NK-92 (cell line): Measurements from ENCODE around the gene DYNLRB1.

Experiments
- DNase-seq: peaks from one replicate; lab custom pipeline; 2025; ENCODE audit not compliant: unreplicated experiment; lab: John Stamatoyannopoulos, UW

The DYNLRB1 gene

DNA sequence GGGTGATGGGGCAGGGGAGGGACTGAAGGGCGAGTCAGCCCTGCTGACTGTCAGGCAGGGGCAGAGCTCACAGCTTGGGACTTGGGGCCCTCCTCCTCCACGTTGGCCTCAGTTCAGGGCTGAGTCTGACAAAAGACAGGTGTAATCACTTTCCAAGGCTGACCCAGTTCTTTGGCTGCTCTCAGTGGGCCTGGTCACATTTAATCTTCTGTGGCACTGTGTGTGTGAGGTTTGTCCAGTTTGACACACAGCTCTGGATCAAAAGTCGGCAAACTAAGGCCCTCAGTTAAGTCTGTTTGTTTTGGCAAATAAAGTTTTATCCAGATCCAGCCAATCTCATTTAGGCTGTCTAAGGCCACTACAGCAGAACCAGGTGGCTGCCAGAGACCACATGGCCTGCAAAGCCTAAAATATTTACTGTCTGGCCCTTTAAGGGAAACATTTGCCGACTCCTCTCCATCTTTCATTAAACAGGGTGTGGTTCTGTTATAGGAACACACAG, 37.2 kb downstream of the DYNLRB1 start:
- no peak for DNase-seq

DNA sequence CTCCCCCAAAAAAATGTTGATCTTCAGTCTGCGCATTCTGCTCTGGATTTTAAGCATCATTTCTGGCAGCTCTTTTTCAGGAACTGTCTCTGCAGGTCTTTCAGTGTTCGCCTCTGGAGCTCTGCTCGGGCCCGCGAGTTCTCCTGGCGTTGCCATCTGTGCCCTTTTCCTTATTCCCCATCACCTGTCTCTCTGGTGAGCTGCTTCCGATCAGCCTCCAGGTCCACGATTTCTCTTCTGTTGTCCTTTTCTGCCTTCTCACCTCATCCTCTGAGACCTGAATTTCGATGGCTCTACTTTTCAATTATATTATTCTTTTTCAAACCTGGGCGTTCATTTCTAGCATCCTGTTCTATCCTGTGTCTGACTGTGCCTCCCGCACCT, 41.7 kb downstream of the DYNLRB1 start:
- no peak for DNase-seq

- DNase-seq: peak; percentile 71
Measured at GRCh38 chr20:34558320-34559218, 42.3 kb downstream of the DYNLRB1 start, which contains the start of gene MAP1LC3A. Gene MAP1LC3A, plus strand, starts transcription at chr20:34558718. Its CDS starts 151 bp downstream, at chr20:34558869.

DNA sequence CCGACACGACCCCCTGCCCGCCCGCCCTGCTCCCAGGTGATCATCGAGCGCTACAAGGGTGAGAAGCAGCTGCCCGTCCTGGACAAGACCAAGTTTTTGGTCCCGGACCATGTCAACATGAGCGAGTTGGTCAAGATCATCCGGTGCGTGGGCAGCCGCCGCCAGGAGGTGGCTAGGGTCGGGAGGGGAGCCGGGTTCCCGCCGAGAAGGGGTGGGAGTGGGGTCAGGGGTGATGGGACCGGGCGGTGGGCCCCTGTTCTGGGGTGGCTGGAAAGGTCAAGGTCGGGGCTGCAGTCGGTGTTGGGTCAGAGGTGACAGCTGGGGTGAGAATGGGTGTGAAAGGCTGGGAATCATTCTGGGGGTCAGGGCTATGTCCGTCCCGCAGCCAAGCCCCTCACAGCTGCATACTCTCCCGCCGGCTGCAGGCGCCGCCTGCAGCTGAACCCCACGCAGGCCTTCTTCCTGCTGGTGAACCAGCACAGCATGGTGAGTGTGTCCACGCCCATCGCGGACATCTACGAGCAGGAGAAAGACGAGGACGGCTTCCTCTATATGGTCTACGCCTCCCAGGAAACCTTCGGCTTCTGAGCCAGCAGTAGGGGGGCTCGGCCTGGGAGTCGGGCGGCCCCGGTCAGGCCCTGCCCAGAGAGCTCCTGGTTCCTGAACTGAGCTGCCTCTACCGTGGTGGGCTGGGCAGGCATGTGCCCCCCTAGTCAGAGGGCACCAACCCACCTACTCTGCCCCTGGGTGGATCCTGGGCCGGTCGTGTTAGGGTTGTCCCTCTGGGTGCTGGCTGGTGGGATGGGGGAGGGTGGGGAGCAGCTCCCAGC, 43.3 kb downstream of the DYNLRB1 start:
- DNase-seq: no peak

GRCh38 chr20:34560141-34560523, 43.9 kb downstream of the DYNLRB1 start:
- no peak for DNase-seq

- no peak for DNase-seq
Measured at GRCh38 chr20:34560614-34561013, 44.4 kb downstream of the DYNLRB1 start.

DNA sequence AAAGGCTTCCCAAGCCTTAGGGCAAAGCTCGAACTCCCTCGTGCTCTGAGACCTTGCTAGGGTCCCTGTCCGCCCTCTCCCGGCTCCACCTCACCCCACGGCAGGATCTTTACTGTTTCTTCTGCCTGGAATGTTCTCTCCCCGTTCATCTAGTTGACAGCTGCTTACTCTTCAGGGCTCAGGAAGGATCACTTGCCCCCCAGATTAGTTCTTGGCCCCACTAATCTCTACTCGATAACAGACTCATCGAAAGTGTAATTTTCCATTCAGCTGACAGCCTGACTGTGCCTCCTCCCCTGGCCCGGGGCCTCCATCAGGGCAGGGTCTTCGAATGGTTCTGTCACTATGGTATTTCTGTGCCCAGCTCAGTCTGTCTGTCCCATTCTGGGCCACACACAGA, 45.4 kb downstream of the DYNLRB1 start:
- no peak for DNase-seq

GRCh38 chr20:34562641-34563040, 46.4 kb downstream of the DYNLRB1 start:
- no peak for DNase-seq

DNA sequence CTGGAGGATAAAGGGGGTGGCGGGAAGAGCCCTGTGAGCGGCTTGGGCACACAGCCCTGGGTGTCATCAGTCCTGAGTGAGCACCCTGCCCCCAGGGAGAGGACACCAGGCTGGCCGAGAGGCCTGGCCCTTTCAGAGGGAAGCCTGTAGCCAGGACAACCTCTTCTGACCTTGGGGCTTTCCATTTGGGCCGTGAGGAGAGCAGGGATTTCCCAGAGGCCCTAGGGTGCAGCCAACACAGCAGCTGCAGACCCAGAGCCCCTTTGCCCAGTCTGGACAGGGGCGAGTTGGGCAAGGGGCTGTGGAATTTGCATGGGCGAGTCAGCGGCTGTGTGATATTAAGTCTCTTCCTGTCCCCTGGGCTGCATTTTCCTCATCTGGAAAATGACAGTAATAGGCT, 48.6 kb downstream of the DYNLRB1 start:
- DNase-seq: no peak

- DNase-seq: no peak
Measured at GRCh38 chr20:34566978-34567891, 51.0 kb downstream of the DYNLRB1 start.

- DNase-seq: no peak
Measured at GRCh38 chr20:34567892-34568865, 52.0 kb downstream of the DYNLRB1 start.

DNA sequence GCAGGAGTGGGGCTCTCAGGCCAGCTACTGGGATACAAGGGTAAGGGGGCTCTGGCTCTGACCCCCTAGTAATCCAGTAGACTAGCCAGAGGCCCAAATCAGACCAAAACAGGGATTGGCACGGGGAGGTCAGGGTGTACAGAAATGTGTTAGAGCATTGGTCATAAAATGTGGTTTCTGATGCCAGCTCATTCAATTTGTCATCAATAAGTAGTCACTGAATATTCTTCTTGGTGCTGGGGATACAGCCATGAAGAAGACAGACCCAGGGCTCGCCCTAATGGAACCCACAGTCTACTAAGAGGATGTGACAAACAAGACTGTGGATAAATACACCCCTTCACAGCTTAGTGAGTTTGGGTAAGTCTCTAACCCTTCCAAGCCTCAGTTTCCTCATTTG, 53.4 kb downstream of the DYNLRB1 start:
- DNase-seq: no peak

- no peak for DNase-seq
Measured at GRCh38 chr20:34570859-34571306, 54.7 kb downstream of the DYNLRB1 start.

DNA sequence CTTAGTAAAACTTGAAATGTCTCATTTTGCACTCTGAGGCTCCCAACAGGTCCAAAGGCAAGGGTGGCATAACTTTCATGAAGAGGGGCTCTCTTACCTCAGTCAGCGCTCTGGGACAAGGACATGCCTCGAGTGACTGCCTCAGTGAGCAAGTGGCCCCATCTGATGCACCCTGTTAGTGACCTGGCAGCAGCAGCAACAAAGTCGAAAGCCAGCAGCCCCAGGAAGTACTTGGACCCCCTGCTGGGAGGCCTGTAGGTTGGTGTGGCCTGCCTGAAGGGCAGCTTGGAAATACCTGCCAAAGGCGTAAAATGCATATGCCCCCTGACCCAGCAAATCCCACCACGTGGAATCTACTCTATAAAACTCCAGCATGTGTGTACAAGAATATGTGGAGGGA, 55.5 kb downstream of the DYNLRB1 start:
- DNase-seq: no peak

DNA sequence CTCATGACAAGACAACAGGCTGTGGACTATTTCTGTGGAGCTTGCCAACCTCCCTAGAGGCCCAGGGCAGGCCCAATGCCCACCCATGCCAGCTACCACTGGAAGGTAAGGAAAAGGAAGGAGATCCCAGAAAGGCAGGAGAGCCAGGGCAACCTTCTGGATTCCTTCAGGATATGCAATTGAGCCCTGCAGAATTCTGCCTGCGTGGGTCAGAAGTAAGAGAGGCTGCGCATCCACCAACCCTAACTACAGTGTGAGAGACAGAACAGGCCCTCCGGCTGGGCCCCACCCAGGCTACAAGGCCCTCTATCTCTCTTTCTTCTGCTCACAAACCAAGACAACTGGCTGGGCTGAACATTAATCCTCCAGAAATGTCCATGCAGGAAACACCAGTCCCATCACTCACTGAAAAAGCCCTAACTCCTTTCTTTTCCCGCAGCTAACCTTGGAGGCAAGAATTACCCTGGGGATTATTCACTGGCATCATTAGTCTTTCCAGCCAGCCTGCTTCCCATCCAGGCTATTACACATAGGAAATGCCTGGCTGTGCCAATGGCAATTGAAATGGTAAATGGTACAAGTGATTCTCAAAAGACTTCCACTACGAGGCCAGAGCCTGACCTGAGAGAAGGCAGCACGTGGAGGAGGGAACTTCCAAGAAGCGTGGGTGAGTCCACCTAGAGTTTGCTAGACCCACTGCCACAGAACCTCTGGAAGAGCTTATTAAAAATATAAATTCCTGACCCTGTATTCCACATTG, 57.5 kb downstream of the DYNLRB1 start:
- no peak for DNase-seq

DNA sequence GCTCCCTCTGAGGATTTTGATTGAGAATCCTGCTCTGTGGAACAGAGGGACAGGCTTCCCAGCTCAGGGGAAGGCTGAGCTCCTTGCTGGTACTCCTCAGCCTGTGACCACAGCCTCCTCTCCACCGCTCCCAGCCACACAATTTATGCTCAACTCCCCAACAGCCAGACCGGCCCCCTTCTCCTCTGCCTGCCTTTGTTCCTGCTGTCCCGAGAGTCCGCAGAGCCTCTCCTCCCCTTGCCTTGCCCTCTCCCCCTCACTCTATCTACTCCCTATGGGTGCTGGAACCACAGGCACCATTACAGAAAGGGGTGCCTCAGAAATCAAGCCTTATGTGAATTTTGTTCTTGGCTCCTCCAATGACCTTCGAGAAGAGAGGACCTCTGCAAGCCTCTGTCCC, 58.2 kb downstream of the DYNLRB1 start:
- no peak for DNase-seq

DNA sequence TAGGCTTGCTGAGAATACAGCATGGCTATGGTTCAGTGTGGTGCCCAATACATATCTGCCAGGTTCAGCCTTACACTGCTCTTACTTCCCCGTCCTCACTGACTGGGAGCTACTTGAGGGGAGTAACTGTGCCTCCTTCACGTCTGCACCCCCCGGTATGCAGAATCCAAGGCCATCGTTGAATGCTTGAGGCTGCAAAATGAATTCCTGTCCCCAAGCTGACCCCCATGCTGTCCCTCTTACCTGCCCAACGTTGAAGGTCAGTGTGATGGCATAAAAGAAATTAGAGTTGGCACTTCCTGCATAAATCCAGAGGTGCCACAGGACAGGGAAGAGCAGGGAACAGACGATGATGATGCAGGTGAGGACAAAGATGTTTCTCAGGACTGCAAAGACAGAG, 58.6 kb downstream of the DYNLRB1 start:
- no peak for DNase-seq

- DNase-seq: no peak
Measured at GRCh38 chr20:34575271-34575670, 59.0 kb downstream of the DYNLRB1 start.

DNA sequence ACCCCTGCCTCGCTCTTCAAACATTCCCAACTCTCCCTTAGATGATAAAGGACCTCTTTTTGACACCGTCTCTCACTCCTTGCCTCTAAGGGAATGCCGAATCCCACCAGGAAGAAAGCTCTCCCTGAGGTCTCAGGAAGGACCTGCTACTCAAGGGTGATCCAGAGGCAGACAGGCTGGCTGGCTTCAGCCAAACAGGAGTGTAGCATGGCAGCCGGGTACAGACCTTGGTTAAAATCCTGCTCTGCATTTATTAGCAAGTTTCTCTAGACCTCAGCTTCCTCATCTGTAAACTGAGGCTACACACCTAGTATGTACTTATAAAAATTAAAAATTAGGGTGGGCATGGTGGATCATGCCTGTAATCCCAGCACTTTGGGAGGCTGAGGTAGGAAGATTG, 59.5 kb downstream of the DYNLRB1 start:
- DNase-seq: no peak
